GM23338 (cell line): ENCODE measurements around the gene AIRE.

Experiments
- CREB1 ChIP-seq: fragments of 250-450 bp; sonication (Bioruptor Pico); IDR thresholded peaks from 2 replicates; pipeline ENCODE4 v1.5.0; 2020; ENCODE audit warnings: low read depth, mild to moderate bottlenecking, moderate library complexity
- EZH2 ChIP-seq: fragments of 200-600 bp; sonication (generic); IDR thresholded peaks from one replicate; pipeline ENCODE4 v1.8.0; 2017; ENCODE audit warnings: antibody characterized with exemption, mild to moderate bottlenecking, low read depth; ENCODE audit not compliant: unreplicated experiment
- EZH2phosphoT487 ChIP-seq: fragments of 200-600 bp; sonication (generic); IDR thresholded peaks from one replicate; pipeline ENCODE4 v1.8.1; 2018; ENCODE audit warnings: antibody characterized with exemption; ENCODE audit not compliant: unreplicated experiment
- POLR2AphosphoS5 ChIP-seq: IDR thresholded peaks from 2 replicates; pipeline ENCODE4 v1.6.1; 2016; ENCODE audit warnings: antibody characterized with exemption, low read depth
- ZNF114 ChIP-seq: fragments of 250-450 bp; sonication (Bioruptor Pico); IDR thresholded peaks from 2 replicates; pipeline ENCODE4 v1.5.0; 2020; ENCODE audit warnings: mild to moderate bottlenecking, moderate library complexity
- ZNF331 ChIP-seq: fragments of 250-450 bp; sonication (Bioruptor Pico); IDR thresholded peaks from 2 replicates; pipeline ENCODE4 v1.5.0; 2020; ENCODE audit warnings: low read depth, mild to moderate bottlenecking, moderate library complexity
- TF ChIP-seq, protein P1 (sequence below), 2 experiments: fragments of 200-600 bp in 1 of 2; sonication (generic) in 1 of 2; conservative IDR thresholded peaks; 2 replicates each; pipeline versions ENCODE4 v1.5.1 to v1.6.1; 2016 to 2017; ENCODE audit warnings: antibody characterized with exemption in 2 of 2, low read depth in 2 of 2, mild to moderate bottlenecking in 2 of 2, moderate library complexity in 1 of 2
- TF ChIP-seq, protein P2 (sequence below): IDR thresholded peaks from one replicate; pipeline ENCODE4 v1.6.1; 2018; ENCODE audit warnings: antibody characterized with exemption; ENCODE audit not compliant: unreplicated experiment
- TF ChIP-seq, protein P3 (sequence below): fragments of 250-450 bp; sonication (Bioruptor Pico); IDR thresholded peaks from 2 replicates; pipeline ENCODE4 v1.5.0; 2020; ENCODE audit warnings: mild to moderate bottlenecking, moderate library complexity

DNA sequence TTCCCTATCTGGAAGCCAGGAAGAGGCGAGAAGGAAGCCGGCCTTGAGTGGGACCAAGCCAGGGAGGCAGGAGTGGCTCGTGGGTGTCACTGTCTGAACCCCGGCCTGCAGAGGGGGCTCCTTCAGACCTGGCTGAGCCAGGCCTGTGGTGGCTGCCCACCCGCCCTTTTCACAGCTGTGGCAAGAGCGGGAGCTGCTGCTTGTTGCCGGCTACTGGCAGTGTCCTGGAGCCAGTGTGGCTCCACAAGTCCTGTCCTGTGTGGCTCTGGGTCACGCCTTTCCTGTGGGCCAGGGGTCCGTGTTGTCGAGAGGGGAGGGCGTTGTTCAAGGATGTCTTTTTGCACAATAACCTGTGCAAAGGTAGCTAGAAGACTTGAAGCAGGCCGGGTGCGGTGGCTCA is 15.5 kb downstream of the AIRE start:
- TF ChIP-seq, protein P1, sequence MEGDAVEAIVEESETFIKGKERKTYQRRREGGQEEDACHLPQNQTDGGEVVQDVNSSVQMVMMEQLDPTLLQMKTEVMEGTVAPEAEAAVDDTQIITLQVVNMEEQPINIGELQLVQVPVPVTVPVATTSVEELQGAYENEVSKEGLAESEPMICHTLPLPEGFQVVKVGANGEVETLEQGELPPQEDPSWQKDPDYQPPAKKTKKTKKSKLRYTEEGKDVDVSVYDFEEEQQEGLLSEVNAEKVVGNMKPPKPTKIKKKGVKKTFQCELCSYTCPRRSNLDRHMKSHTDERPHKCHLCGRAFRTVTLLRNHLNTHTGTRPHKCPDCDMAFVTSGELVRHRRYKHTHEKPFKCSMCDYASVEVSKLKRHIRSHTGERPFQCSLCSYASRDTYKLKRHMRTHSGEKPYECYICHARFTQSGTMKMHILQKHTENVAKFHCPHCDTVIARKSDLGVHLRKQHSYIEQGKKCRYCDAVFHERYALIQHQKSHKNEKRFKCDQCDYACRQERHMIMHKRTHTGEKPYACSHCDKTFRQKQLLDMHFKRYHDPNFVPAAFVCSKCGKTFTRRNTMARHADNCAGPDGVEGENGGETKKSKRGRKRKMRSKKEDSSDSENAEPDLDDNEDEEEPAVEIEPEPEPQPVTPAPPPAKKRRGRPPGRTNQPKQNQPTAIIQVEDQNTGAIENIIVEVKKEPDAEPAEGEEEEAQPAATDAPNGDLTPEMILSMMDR (conservative IDR thresholded peaks at IDR 0.05; ENCODE audit: low read depth in 2 of 2): peak in 1 of 2 experiments; percentile 16; a peak in 1 of 4 replicates
- TF ChIP-seq EZH2 (no peak), POLR2AphosphoS5 (no peak), CREB1 (CRISPR knock-in tag) (no peak), EZH2phosphoT487 (no peak), ZNF331 (CRISPR knock-in tag) (no peak), ZNF114 (no peak)
- TF ChIP-seq, protein P2, sequence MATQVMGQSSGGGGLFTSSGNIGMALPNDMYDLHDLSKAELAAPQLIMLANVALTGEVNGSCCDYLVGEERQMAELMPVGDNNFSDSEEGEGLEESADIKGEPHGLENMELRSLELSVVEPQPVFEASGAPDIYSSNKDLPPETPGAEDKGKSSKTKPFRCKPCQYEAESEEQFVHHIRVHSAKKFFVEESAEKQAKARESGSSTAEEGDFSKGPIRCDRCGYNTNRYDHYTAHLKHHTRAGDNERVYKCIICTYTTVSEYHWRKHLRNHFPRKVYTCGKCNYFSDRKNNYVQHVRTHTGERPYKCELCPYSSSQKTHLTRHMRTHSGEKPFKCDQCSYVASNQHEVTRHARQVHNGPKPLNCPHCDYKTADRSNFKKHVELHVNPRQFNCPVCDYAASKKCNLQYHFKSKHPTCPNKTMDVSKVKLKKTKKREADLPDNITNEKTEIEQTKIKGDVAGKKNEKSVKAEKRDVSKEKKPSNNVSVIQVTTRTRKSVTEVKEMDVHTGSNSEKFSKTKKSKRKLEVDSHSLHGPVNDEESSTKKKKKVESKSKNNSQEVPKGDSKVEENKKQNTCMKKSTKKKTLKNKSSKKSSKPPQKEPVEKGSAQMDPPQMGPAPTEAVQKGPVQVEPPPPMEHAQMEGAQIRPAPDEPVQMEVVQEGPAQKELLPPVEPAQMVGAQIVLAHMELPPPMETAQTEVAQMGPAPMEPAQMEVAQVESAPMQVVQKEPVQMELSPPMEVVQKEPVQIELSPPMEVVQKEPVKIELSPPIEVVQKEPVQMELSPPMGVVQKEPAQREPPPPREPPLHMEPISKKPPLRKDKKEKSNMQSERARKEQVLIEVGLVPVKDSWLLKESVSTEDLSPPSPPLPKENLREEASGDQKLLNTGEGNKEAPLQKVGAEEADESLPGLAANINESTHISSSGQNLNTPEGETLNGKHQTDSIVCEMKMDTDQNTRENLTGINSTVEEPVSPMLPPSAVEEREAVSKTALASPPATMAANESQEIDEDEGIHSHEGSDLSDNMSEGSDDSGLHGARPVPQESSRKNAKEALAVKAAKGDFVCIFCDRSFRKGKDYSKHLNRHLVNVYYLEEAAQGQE: no peak
- TF ChIP-seq, protein P3, sequence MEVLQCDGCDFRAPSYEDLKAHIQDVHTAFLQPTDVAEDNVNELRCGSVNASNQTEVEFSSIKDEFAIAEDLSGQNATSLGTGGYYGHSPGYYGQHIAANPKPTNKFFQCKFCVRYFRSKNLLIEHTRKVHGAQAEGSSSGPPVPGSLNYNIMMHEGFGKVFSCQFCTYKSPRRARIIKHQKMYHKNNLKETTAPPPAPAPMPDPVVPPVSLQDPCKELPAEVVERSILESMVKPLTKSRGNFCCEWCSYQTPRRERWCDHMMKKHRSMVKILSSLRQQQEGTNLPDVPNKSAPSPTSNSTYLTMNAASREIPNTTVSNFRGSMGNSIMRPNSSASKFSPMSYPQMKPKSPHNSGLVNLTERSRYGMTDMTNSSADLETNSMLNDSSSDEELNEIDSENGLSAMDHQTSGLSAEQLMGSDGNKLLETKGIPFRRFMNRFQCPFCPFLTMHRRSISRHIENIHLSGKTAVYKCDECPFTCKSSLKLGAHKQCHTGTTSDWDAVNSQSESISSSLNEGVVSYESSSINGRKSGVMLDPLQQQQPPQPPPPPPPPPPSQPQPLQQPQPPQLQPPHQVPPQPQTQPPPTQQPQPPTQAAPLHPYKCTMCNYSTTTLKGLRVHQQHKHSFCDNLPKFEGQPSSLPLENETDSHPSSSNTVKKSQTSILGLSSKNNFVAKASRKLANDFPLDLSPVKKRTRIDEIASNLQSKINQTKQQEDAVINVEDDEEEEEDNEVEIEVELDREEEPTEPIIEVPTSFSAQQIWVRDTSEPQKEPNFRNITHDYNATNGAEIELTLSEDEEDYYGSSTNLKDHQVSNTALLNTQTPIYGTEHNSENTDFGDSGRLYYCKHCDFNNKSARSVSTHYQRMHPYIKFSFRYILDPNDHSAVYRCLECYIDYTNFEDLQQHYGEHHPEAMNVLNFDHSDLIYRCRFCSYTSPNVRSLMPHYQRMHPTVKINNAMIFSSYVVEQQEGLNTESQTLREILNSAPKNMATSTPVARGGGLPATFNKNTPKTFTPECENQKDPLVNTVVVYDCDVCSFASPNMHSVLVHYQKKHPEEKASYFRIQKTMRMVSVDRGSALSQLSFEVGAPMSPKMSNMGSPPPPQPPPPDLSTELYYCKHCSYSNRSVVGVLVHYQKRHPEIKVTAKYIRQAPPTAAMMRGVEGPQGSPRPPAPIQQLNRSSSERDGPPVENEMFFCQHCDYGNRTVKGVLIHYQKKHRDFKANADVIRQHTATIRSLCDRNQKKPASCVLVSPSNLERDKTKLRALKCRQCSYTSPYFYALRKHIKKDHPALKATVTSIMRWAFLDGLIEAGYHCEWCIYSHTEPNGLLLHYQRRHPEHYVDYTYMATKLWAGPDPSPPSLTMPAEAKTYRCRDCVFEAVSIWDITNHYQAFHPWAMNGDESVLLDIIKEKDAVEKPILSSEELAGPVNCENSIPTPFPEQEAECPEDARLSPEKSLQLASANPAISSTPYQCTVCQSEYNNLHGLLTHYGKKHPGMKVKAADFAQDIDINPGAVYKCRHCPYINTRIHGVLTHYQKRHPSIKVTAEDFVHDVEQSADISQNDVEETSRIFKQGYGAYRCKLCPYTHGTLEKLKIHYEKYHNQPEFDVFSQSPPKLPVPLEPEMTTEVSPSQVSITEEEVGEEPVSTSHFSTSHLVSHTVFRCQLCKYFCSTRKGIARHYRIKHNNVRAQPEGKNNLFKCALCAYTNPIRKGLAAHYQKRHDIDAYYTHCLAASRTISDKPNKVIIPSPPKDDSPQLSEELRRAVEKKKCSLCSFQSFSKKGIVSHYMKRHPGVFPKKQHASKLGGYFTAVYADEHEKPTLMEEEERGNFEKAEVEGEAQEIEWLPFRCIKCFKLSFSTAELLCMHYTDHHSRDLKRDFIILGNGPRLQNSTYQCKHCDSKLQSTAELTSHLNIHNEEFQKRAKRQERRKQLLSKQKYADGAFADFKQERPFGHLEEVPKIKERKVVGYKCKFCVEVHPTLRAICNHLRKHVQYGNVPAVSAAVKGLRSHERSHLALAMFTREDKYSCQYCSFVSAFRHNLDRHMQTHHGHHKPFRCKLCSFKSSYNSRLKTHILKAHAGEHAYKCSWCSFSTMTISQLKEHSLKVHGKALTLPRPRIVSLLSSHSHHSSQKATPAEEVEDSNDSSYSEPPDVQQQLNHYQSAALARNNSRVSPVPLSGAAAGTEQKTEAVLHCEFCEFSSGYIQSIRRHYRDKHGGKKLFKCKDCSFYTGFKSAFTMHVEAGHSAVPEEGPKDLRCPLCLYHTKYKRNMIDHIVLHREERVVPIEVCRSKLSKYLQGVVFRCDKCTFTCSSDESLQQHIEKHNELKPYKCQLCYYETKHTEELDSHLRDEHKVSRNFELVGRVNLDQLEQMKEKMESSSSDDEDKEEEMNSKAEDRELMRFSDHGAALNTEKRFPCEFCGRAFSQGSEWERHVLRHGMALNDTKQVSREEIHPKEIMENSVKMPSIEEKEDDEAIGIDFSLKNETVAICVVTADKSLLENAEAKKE (CRISPR knock-in tag): no peak
